Hematopoietic multipotent progenitor cell treated with erythropoietin and hydrocortisone succinate and interleukin-3 and kit ligand, for 4 days (in vitro differentiated cells): ENCODE measurements around the gene RGS2.

ENCODE experiments used
- DNase-seq: peaks from one replicate; pipeline ENCODE4 v3.0.0-alpha.2; 2015

RGS2 gene

DNA sequence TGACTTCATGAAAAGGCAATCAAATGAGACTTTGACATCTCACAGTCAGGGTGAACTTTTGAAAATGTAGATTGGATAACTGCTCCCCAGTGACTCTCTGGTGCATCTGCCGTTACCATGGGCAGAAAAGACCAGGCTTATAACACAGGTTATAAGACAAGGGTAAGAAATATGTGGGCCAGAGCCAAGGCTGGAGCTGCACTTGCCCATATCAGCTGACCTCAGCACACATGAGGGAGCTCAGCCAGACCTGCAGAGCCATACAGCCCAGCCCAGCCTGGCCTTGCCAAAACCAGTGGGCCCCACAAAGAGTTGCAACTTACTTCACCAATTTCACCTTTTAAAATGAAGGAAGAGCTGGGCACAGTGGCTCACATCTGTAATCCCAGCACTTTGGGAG, 11.7 kb upstream of the RGS2 start:
- DNase-seq: no peak

DNA sequence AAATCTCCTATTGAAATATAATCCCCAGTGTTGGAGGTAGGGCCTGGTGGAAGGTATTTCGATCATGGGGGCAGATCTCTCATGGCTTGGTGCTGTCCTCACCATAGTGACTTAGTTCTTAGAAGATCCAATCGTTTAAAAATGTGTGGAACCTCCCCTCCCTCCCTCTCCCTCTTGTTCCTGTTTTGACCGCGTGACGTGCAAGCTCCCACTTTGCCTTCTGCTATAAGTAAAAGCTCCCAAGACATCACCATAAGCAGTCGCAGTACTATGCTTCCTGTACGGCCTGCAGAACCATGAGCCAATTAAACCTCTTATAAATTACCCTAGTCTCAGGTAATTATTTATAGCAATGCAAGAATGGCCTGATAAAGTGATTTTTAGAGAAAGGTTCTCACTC, 10.9 kb upstream of the RGS2 start:
- DNase-seq: peak; percentile 41

DNA sequence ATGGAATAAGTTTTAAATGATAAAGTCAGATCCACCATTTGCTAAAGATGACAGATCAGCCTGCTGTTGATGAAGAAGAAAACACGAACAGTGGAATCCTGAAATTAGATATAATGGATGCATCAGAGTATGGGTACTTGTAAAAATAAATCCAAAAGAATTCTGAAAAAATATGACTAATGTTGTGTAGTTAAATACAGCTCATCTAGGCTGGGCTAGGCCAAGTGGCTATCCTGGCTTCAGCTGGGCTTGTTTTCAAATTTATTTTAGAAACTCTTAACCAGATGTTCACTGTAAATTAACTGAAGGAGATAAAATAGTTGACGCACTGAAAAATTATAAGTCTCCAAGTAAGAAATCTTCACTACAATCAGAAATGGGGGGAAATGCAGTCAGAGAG, 7.4 kb upstream of the RGS2 start:
- DNase-seq: no peak

DNA sequence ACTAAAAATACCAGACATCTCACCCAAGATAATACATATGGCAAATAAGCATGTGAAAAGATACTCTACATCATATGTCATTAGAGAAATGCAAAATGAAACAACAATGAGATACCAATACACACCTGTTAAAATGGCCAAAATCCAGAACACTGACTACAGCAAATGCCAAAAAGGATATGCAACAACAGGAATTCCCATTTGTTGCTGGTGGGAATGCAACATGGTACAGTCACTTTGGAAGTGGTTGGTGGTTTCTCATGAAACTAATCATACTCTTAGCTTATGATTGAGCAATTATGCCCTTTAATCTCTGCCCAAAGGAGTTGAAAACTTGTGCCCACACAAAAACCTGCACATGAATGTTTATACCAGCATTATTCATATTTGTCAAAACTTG, 6.4 kb upstream of the RGS2 start:
- DNase-seq: no peak

DNA sequence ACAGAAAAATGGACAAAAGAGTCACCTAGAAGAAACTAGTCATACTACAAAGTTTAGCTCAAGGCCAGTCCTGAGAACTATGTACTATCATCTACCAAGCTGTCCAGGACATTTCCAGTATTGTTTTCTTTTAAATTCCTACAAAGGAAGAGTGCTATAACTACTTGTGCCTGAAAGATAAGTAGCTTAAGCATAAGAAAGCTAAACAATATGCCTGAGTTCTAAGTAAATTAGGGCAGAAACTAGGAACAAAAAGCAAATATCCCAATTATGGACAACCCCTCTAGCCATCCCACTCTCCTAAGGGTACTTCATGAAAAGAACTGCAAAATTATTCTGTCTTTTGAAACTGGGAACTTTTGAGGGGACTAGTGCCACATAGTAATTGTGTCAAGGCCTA, 5.3 kb upstream of the RGS2 start:
- no peak for DNase-seq

DNA sequence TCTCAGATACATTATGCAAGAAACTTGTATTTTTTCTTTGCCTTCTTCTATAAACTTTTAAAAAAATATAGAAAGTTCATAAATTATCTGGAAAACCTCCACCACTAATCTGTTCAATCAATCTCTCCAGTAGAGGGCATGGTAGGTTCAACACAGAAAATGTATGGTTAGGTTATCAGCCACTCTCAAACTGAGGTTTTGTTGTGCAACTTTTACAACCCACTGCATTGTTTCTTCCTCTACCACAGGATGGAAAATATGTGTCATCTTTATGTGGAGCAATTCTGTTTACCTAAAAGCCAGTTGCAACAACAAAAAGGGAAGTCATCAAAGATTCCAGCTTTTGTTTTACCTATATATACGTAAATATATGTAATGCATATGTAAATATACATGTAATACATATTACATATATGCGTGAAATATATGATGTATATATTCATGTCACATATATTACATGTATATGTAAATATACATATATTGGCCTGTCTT, 3.0 kb upstream of the RGS2 start:
- DNase-seq: peak; percentile 92

DNA sequence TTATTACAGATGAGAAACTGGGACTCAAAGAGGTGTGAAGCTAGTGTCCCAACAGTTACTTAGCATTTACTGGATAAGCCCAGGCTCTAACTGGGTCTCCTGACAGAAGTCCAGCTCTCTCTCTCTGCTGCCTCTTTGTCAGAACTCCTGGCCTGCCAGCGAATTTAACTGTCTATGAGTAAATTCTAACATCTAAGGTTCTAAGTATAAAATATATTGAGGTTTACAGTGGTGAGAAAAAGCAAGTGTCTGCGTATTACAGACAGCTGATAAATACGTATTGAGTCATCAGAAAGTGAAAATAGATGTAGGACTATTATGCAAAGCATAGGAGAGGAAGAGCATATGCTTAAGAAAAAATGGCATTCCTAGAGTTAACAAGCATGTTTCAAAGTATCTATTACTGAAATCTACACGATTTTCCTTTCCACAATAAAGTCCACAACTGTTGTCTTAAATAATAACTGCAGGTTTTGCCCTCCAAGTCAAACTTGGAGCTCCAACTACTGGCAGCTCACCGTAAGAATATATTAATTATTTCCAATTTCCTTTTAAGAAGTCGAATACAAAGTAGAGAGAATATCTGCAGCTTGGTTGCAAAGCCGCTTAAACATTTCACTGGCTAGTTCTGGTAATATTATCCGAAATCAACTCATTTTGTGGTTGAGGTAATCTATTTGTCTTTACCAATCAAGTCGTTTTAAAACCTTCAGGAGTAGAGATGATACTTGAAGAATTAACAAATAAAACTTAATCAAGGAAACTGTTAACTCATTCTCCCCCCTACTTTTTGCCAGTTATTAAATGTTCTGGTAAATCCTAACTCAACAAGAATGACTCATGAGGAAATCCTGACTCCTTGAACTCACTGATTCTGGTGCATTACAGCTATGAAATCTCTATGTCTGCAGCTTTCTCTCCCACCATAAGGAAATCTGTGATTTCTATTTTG, 1.4 kb upstream of the RGS2 start:
- DNase-seq: peak; percentile 23

DNA sequence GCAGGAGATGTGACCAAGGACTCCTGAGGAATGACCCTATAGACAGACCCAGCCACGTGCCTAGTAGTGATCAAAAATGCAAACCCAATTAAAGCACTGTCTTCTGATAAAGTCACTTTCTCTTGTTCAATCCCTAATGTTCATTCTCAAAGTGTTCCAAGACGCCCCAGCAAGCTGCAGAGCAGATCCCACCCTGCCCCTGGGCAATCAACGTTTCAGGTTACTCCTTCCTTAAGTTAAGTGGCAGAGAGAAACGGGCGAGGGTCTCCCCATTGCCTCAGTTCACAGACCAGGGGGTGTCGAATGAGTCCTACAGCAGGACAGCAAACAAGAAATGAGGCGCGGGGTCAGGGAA, 699 bp upstream of the RGS2 start:
- no peak for DNase-seq

DNA sequence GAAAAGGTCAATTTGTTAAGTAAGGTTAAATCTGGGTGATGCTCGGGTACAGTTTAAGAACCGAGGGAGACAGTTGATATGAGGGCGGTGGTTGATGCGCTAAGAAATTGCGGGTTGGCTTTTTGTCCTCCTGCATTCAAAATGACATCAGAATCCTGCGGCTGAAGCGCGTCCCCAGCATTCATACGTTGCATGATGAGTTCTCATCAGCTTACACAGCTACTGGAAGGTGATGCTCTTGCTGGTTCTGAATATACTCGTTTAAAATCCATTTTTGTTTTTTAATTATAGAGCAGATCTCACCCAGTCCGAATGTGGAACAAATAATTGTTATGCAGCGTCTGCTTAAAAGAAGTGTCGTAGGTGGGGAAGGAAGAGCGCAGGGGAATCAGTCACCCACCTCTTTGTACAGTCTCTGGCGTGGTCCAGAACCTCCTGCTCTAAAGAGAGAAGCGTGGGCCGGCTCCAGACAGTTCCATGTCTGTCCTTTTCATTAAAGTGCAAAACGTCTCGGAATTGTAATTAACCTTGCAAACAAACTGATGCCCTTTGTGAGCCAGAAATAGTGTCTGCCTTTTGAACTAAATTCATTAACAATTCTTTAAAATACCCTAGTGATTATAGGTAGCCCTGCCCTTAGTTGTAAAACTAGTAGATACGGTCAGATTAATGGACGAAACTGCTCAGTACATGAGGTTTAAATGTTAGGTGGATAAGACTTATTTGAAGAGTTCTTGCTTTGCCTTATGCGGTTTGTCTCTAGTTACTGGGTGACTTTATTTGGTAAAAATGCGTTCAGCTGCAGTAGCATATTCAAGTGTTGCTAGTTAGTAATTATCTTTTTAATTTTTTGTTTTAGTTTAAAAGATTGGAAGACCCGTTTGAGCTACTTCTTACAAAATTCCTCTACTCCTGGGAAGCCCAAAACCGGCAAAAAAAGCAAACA, 741 bp downstream of the RGS2 start:
- peak; percentile 70 for DNase-seq

DNA sequence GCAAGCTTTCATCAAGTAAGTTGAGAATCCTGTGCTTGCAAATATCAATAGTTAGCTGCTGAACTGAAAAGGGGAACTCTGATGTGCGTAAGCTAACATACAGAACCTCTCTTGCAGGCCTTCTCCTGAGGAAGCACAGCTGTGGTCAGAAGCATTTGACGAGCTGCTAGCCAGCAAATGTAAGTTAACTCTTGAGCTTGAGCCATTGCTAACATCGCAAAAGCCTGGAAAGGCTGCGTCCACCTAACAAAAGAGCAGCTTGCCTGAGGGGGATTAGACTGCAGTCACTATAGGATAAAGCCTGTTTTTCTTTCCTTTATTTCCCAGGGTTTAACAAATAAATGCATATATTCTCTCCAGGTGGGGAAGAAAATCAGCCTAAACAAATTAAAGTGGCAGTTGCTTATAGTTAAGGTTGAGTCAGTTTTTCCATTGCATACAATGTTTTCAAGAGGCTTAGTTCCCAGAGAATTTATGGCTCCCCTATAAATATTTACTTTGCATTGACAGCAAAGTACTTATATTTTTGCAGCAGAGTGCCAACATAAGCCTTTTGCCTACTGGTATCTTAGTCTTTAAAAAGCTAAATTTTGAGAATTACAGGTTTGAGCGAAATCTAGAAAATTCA, 1.5 kb downstream of the RGS2 start:
- DNase-seq: peak; percentile 84

DNA sequence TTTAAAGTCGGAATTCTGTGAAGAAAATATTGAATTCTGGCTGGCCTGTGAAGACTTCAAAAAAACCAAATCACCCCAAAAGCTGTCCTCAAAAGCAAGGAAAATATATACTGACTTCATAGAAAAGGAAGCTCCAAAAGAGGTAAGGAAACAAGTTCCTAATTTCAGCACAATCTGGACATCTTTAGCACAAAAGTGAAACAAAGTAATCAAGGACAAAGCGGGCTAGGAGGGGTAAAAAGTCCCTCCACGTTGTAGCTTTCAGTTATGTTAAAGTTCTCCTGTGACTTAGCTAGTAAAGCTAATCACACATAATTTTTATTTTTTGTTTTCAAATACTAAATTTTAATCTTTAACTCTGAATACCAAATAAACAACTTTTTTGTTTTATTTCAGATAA, 2.2 kb downstream of the RGS2 start:
- no peak for DNase-seq

DNA sequence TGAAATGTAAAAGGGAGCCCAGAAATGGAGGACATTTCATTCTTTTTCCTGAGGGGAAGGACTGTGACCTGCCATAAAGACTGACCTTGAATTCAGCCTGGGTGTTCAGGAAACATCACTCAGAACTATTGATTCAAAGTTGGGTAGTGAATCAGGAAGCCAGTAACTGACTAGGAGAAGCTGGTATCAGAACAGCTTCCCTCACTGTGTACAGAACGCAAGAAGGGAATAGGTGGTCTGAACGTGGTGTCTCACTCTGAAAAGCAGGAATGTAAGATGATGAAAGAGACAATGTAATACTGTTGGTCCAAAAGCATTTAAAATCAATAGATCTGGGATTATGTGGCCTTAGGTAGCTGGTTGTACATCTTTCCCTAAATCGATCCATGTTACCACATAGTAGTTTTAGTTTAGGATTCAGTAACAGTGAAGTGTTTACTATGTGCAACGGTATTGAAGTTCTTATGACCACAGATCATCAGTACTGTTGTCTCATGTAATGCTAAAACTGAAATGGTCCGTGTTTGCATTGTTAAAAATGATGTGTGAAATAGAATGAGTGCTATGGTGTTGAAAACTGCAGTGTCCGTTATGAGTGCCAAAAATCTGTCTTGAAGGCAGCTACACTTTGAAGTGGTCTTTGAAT, 2.9 kb downstream of the RGS2 start:
- no peak for DNase-seq

DNA sequence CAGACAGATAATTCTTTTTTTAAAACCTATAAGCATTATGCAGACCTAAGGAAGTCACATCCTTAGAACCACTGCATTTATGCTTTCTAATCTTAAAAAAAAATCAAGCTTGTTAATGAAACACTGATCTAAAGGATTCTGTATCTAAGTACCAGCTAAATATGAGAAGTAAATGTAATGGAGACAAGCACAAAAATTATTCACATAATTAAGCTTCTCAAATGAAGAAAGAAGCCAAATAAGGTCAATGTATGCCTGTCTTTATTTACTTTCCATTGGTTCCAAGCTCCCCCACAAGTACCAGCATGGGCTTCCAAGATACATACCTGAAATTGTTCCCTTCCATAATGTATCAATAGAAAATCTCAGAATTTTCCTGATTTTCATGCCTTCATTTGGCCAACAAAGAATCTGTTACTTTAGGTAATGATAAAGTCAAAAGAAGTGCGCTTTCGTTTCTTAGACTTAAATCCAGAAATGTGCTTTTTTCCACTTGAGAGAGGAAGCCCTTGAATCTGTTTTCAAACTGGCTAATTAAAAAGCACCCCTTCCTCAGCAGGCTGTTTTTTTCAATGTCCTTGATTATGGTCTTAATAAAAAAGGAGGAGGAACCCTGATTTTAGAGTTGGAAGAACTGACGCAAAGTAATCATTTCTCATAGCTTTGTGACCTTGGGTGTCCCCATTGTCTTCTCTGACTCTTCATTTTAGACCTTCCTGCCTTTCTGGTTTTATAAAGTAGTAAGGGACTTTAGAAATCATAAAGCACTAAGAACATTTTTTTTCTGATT, 3.8 kb downstream of the RGS2 start:
- DNase-seq: no peak

DNA sequence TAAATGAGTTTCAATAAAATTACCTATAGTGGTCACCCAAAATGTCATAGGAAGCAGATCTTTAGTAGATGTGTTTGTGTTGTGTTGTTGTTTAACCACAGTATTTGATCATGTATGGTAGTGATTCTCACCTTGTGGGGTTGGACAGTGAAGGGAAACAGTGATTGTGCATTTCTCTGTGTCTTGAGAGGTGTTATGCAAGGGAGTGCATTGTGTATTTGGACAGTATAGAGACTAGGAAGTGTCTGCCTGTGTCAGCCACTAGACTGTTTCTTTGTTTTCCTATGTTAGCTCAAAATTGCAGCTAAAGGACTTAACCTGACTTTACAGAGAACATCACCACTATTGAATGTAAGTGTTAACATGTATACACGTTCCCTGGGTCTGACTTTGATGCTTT, 6.0 kb downstream of the RGS2 start:
- no peak for DNase-seq

DNA sequence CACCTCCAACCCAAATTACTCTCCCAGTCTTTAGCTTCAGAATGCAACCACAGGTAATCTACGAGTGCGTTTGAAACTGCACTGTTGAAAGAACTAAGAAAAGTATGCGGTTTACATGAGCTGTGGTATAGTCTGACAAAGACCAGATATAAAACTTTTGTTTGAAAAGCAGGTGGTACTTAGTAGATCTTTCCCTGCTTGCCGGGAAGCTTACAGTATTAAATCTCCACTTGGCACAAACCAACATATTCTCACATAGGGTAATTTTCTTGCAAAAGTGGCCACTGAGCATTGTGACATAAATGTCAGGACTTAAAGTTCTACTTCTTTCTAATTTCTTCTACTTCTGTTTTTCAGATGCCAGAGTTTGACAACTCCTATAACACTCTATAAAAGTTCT, 8.4 kb downstream of the RGS2 start:
- DNase-seq: peak; percentile 19

DNA sequence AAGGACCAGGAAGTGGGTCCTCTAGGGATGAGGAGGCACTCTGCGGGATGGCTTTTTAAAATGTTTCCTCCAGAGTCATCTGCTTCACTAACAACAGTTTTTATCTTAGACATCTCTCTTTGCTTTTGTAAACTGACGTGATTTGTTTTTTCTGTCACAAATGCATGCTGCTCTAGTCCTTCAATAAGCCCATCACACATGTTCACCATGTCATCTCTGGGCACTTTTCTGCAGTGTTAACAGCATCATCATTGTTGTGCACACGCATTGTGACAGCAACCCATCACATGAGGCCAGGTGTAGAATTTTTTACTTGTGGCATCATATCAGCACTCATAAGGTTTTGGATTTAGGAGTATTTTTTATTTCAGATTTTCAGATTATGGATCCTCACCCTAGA, 12.5 kb downstream of the RGS2 start:
- DNase-seq: no peak

DNA sequence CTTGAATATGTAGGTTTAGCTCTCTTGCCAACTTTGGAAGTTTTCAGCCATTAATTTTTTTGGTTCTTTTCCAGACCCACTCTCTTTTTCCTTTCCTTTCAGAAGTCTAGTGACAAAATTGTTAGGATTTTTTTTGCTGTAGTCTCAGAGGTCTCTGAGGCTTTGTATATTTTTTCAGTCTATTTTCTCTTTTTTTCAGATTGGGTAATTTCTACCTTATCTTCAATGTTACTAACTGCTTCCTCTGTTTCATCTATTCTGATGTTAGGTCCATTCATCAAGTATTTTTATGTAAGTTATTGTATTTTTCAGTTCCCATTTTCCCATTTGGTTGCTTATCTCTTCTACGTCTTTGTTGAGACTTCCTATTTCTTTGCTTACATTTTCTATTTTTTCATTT, 15.7 kb downstream of the RGS2 start:
- DNase-seq: no peak

DNA sequence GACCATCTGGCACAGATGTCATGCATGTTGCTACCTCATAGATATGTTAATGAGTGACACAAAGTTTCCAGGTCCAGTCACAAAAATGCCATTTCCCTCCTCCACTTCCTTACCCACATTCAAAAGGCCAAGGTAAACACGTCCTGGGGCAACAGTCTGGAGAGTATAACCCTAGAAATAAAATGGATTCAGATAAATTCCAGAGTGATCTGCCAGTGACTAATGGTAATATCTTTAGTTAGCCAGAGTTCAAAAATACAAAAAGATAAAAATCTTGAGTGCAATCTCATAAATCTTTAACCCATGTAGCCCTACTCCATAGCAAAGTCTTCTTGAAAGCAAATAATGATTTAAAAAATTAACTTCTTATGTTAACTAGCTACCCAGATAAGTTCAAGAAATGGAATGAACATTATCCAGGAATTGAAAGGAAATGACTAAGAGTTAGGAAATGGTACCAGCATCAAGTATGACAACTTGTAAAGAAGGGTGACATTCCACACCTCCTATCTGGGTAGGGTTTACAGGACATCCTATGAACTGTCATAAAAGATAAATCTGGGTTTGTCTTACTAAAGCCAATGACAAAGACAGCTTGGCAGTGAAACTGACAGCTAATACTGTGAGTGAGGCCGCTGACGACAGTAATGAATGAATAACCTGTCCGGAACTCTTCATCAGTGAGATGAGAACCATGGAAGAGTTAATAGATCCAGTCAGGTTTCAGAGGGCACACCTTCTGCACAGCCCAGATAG, 18.1 kb downstream of the RGS2 start:
- DNase-seq: no peak

DNA sequence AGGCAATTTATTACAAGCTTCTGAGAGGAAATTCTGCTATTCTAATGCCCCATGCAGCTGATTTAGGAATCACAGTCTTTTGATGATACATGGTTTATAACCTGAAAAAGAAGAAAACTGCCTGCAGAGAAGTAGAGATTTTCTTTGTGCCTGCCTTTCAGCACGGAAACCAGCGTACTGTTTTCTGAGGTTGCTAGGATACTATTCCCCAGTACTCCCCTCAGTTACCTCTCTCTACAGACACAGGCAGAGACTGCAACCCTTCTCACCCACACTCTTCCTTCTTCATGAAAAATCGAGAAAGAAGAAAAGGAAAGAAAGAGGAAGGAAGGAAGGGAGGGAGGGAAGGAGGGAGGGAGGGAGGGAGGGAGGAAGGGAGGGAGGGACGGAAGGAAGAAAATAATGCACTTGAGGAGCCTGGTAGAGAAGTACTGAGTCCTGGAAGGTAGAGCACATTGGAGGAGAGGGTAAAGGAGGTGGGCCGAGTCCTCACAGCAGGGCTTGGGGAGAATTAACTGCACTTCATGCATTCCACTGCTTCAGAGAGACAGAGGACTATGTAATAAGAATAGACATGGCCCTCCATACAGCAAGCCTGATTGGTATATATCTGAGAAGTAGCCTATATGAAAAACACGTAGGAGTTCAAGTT, 21.9 kb downstream of the RGS2 start:
- DNase-seq: no peak

DNA sequence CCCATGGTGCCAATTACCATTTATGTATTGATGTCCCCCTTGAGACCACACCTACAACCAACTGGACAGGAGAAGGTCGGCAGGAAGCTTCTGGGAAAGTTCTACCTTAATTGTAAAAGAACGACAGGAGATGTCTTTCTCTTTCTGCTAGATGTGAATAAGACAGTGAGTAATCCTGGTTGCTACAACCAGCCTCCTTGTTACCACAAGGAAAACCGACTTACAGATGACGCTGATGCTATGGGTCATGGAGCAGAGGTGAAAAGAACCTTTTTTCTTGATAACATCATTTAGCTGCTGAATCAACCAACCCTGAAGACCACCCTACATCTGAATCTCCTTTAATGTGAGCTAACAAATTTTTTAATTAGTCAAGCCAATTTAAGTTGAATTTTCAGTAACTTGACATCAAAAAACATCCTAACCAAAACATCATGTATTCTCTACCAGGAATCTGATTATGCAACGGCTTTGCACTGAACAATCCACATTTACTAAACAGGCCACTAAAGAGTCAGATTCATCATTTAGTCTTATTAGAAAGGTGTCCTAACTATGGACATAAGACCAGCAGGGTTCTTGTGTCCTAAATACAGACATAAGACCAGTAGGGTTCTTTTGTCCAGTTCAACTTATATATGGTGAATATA, 23.0 kb downstream of the RGS2 start:
- no peak for DNase-seq
